NCI-H1417 (cell line): ENCODE measurements around the gene LY86.

Source experiments
- DNase-seq, 3 experiments: peaks; one replicate each; lab custom pipeline; 2025; lab: John Stamatoyannopoulos, UW

LY86 gene

DNA sequence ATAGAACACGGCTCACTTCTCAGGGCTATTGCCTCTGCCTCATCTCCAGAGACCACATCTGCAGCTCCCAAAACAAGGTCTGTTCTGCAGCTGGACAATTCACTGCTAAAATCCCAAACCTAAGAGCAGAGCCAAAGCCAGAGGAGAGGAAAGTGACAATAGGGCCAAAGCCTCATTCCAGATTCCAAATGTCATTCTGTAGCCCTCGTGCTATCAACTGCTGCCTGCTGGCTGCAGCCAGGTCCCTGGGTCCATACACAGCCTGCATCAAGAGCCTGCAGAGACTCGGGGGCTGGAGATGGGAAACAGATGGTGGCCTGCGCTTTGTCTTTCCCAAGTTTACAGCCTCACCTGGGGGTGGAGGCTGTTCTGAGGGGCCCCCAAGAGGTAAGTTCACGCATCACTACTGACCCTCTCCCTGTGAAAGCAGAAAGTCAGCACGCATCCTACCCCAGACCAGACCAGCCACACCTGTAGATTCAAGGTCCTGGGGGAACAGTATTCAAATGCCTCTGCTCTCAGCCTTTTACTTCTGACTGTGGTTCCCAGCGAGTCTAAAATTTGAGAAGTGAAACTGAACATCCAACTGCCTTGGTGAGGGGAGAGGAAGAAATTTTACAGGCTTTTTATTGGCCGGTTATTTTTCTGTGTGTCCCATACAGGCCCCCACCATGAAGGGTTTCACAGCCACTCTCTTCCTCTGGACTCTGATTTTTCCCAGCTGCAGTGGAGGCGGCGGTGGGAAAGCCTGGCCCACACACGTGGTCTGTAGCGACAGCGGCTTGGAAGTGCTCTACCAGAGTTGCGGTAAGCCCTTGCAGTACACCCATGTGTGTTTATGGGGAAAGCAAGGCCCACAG is at the start of gene LY86:
TSS of gene LY86 (plus strand) at position 657 of the 860 bp plus-strand sequence. CDS start at position 672, 15 bp downstream.
- DNase-seq = no peak

- no peak for DNase-seq
Observed at GRCh38 chr6:6539036-6539435, 49.5 kb upstream of the LY86 start.

- no peak for DNase-seq
Observed at GRCh38 chr6:6542357-6542756, 46.2 kb upstream of the LY86 start.

DNA sequence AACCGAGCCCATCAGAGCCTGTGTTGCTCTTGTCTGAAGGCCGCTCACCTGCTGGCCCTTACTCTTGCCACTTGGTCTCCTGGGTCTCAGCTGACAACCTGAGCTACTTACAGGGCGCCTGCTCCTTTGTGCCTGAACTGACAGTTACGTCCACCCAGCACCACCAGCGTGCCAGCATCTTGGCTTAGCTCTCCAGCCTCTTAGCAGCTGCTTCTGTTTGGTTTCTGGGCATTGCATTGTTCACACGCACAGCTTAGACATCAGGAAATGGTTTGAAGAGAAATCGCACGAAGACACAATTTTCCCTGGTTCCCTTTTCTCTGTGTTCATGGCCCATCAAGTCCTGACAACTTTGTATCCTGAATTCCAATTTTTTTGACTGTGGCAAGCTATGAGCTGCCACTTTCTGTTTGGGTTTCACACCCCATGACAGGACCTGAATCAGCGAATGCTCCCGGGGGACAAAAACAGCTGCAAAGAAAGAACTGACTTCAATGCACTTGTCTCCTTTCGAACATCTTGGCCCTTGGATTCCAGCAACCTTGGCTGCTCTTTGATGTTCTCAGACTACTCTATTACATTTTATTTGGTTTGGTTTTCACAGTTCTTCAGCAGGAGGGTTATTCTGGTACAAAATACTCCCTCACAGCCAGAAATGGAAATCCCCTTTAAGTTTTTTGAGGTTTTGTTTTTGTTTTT is 45.2 kb upstream of the LY86 start:
- DNase-seq = no peak

DNA sequence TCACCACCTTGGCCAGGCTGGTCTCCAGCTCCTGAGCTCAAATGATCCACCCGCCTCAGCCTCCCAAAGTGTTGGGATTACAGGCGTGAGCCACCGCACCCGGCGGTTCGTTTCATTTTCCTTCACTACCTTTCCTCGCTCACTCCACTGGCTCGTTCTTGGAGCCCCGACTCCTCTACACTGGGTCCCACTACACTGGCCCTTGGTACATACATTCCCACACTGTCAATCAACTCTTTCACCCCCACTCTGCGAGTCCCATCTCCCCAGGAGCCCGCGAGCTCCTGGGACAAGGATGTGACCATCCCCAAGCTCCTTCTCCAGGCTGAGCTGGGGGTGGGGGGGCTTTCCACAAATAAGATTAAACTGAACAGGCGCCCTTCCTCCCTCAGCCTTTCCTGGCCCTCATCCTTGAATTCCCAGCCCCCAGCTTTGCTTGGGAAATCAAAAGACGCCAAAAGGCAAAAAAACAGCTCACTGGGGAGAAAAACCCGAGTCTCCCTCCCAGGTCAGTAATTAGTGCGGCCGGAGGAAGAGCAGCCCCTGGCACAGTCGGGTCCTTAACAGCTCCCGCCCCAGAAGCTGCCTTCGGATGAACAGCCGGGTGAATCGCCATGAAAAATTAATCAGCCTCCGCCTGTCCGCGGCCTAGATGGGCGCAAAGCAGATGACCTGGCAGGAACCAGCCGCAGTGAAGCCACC is 42.8 kb upstream of the LY86 start:
- no peak for DNase-seq

GRCh38 chr6:6546318-6547109 is 42.0 kb upstream of the LY86 start:
- peak; percentile 55 to 73 (median 73) for DNase-seq

DNA sequence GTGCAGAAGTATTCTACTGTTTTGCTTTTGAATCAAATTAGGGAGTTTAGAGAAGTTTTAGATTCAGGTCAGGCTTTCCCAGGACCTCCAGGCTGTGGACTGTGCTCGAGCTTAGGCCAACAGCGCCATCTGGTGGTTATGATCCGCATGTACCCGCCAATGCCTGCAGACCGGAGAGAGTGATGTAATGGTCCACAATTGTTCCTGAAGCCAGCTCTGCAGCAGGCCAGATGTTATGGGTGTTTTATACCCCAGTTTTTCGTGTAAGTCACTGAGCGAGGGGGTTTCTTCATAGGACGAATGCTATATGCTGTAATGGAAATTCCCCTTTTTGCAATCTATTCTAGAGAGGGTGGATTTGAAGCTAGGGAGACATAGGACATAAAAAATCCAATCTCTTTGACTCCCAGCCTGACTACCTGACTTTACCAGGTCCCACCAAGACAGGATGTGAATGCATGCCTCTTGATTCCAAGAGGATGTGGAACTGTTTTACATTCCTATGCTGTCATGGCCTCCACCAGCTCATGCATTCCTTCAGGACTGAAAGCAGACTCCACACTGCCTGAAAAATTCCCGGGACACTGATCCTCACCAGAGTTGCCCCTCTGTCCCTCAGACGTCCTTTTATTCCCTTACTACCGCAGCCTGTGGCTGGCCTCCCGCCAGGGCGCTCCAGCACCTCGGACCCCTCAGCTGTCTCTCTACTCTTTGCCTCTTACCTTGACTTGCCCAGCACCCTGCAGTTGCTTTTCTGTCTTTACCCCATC is 41.2 kb upstream of the LY86 start:
- peak; percentile 75 to 87 (median 81) for DNase-seq

DNA sequence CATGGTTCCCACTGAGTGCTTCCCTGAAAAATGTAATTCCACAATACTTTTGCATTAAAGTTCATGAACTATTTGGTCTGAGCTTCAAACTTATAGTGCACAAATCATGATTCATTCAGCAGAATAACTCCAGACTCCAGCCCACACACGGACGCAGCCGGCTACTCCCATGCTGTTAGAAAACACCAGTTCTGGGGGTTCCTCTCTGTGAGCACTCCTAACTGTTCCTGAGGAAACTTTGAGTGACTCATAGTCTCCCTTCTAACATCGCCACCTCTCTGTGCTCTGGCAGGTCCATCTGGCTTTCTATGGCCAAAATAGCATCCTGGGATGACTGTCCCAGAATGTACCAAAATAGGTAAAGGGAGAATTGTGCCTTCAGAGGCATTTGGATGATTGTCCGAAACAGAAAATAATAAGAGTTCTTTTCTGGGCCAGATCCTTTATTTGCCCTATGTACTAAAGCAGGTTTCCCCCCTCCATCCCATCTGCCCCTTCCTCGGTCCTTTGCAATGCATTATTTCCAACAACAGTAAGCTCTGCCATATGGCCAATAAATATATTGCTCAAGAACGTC is 32.3 kb upstream of the LY86 start:
- no peak for DNase-seq

- DNase-seq = peak; percentile 22 to 43 (median 34)
Observed at GRCh38 chr6:6556738-6557503, 31.6 kb upstream of the LY86 start.

GRCh38 chr6:6557504-6557839 is 31.0 kb upstream of the LY86 start:
- DNase-seq = no peak

DNA sequence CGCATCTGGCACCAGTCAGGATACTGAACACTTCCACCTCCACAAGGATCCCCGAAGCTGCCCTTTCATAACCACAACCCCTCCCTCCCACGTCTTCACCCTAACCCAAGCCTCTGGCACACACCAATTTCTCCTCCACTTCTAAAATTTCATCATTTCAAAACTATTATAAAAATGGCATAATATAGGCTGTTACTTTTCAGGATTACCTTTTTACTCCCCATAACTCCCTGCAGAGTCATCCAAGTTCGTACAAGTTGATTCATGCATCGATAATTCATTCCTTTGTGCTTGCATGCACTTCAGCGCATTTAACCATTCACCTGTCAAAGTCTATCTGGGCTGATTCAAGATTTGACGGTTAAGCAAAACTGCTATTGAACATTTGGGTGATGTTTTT is 30.6 kb upstream of the LY86 start:
- no peak for DNase-seq

DNA sequence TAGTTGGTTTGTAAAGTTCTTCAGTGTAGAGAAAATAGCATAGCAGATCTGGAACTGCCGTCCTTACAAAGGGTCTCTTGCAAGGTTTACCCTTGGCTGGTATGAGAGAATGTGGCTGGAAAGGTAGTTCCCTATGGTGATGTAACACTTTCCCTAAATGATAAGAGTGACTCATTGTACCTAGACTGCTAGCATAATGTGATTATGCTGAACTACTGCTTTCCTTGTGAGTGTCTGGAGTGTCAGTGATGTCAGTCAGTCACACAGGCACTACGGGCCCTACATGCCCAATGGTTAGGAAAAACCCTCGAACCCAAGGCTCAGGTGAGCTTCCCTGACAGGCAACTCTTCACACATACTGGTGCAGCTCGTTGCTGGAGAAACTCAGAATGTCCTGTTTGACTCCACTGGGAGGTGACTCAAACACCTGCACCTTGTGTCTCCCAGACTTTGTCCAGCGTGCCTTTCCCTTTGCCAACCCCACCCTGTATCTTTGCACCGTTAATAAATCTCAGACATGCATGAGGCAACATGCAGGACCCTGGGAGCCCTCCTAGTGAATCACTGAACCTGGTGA is 28.4 kb upstream of the LY86 start:
- no peak for DNase-seq

- DNase-seq = no peak
Observed at GRCh38 chr6:6560909-6561308, 27.6 kb upstream of the LY86 start.

- DNase-seq = no peak
Observed at GRCh38 chr6:6564154-6564553, 24.4 kb upstream of the LY86 start.

GRCh38 chr6:6565069-6565468 is 23.5 kb upstream of the LY86 start:
- DNase-seq = no peak

GRCh38 chr6:6565488-6565887 is 23.0 kb upstream of the LY86 start:
- DNase-seq = no peak

- no peak for DNase-seq
Observed at GRCh38 chr6:6566766-6567165, 21.8 kb upstream of the LY86 start.

DNA sequence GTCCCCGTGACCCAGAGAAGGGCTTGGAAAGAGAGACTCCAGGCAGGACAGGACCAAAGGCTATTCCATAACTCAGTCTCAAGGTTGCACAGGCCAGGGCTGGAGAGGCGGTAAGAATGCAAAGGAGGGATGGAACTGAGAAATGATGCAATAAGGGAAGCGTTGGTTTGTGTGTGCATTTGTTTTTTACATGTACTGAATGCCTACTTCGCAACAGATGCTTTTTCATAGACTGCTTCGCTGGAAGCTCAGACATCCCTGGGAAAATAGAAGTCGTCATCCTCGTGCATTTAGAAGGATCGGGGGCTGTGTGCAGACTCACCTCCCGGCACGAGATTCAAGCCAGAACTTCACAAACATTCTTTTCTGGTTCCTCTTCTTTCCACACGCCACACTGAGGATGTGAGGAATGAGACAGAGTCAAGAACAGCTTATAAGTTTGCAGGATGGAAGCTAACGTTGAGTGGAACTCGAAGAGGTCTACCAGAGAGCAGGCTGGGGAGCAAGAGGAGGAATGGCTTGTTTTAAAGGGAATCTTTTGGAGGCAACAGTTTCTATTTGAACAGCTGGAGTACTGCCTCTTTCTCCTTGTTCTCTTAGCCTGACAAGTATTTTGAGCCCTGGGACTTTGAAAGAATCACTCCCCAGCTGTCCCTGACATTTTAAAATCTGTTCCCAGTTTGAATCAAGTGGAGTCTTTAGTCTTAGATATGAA is 19.3 kb upstream of the LY86 start:
- DNase-seq = no peak

DNA sequence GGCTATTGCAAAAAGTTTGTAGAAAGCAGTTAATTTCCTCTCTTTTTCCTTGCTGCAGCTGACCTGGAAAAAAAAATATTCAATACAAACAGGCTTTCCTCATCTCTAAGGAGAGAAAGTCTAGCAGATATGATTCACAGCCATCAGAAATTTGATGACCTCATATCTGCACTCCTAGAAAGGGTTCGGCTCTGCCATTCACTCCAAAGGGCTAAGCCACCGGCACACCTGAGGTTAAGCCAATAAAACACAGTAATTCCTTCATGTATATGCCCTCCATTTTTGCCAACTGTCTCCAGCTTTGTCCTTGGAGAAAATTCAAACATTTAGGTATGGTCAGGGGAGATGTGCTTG is 18.7 kb upstream of the LY86 start:
- no peak for DNase-seq
